NCI-H1105 treated with DMSO at 0.1 percent for 48 hours (cell line): ENCODE results near the gene ERMARD.

ENCODE experiments used
- DNase-seq: peaks from one replicate; lab custom pipeline; 2025; lab: John Stamatoyannopoulos, UW

Gene ERMARD

DNA sequence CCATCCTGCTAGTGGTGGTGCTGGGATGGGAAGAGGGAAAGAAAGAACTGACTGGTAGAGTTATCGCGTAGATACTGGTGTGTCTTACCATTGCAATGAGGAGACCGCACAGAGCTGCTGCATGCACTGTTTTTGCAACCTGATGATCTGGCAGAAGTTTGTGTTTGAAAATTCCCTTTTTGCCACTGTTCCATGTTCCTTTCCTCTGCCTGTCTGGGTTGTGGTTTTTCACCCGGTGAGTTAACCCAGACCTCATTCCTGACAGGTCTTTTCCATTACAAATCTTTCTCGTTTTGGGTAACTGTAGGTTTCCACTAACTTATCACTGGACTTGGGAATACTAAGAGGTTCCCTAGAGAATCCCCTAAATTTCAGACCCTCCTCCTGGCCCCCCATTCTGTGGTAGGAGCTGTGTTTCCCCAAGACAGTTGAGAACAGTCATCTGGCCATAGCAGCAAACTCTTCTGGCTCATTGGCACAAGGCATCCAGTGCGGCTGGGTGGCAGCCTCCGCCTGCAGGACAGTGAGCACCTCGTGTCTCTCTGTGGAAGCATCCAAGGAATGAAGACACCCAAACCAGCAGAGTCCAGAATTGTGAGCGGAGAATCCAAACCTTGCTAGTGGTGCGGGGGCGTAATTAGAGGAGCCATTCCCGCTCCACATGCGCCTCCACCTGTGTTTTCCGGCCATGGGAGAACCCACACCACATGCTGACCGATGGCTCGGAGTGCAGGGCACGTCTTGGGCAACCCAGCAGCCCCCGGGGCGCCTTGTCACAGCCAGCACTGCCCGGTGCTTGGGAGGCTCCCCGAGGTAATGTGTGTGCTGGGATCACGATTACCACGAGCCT, 32.8 kb downstream of the ERMARD start:
- no peak for DNase-seq

DNA sequence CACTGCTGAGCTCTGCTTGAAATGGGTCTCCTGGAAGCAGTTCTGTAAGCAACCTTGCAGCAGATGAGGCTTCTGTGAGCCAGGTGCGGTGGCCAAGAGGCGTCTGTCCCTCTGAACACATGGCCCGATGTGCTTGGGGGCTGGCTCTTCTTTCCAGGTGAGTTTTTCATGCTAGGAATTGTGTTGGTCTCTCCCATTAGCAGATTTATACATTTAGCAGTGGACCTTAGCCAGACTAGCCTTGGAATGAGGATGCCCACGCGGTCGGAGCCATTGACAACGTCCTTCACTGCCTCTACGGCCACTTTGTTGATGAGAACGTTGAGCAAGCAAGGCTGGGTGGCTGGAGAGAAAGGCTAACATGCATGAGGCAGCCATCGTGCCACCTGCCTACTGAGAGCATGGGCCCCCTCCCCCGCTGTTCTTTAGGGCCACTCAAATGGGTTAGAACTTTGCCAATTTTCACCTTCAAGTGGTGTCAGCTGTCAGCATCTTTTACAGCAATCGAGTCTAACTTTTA, 33.5 kb downstream of the ERMARD start:
- peak; percentile 21 for DNase-seq

- no peak for DNase-seq
Observed at GRCh38 chr6:169785566-169785965, 34.1 kb downstream of the ERMARD start.

DNA sequence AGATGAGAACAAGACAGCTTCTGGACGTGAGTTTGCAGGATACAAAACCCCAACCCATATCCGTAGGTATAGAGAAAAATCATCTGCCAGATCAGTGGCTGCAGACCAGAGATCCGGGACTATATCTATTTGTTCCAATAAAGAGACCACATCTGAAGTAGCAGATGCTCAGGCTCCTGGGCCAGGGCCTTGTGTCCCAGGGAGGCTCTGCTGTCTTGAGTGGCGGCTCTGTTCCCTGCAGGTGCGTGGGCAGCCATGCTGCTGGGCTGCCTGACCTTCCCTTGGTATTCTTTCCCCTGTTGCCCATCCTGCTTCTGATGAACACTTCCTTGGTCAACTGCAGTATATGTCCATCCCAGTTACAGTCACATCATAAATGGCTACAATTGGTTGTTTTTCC, 34.9 kb downstream of the ERMARD start:
- no peak for DNase-seq

GRCh38 chr6:169787797-169788196, 36.4 kb downstream of the ERMARD start:
- no peak for DNase-seq

DNA sequence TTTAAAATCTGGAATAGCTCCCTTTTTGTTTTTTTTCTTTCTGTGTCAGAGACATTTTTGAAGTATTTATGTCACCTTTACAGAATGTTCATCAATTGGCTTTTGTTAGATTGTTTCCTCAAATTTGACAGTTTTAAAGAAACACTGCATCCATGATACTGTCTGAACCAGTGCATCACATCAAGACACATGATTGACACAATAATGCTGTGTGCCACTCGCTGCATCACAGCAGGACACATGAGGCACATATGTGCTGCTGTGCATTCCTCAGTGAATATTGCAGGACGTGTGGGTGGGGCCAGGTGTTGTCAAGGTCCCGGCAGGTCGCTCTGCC, 37.4 kb downstream of the ERMARD start:
- DNase-seq, result no peak

DNA sequence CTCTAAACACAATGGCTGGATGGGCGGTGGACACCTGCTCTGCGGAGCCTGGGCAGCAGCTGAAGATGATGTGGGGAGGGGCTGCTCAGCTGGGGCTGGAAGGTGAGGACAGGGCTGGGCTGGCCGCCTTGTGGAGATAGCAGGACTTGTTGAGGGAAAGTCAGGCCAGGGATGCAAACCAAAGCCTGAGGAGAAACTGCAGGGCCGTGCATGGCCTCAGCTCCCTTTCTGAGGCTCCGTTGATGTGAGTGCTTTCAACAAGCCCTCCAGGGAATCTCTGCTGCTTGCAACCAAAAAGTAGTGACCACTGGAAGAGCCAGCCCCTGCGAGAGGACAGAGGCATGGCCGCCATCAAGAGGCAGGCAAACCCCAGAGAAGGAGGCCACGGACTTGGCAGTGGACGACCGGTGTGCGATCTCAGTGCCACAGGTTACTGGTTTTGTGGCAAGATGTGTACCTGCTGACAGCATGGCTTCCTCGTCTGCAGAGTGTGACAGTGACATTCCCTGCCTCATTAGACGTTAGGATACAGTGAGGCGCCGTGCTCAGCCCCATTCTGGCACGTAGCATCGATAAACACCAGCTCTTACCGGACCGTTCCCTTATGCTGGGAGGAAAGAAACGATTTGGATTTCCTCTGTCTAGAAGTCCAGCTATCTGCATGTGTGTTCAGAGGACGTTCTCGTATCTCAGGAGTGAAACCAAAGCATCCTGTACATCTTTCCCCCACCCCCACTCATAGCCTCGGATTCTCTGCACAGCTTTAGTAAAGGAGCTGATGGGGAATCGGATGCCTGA, 37.9 kb downstream of the ERMARD start:
- no peak for DNase-seq

DNA sequence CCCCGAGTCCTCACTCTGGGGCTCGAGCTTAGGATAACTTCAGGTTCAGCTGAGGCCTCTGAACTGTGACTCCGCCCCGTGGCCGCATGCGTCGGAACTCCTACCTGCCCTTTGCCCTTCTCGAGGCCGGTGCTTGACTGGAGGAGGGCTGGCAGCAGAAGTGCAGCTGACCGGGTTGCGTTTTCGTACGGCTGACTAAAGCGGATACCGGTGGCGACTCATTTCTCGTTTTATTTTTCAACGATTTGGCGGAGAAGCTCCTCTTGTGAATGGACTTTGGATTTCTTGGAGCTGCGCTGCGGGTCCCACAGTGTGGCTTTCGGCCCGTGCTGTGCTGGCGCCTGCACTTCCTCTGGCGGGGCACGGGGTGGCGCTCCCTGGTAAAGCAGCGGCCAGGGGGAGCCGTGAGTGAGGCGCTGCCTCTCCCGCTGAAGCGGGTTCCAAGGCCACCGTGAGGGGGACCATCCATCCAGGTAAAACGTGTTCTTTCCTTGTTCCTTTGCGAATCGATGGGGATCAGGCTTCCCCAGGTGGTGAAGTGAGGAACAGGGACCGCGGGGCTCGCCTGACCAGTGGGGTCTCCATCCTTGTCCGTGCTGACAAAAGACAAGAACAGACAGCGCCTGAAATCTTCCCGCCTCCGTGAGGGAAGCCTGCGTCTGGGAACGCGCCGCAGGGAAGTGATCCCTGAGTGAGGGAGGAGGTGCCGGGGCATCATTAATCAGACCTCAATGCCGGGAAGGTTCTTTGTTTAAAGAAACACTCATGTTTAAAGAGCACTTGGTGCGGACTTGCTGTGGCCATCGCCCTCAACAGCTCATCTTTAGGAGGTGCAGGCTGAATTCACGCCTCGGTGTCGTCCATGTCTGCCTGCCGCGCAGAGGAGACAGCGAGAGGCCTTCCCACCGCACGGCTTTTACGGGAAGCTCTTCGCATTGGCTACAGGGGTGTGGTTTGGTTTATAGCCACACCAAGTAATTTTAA, 38.8 kb downstream of the ERMARD start:
- peak; percentile 93 for DNase-seq

DNA sequence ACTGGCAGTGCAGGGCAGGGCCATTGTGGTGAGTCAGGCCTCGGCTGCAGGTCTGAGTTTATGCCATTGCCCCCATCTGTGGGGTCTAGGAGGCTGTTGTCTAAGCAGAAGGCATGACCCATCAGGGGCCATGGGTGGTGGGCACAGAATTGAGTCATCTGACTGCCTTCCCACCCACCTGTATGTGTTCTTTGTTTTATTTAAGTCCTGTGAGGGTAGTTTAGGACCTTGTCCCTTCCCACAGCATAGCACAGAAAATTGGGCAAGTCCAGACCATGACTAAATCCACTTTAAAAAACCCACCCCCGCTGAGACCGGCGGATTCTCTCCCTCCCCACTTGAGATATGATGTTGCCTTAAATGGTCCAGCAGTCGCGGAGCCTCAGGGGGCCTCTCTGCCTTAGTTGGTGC, 40.3 kb downstream of the ERMARD start:
- no peak for DNase-seq

DNA sequence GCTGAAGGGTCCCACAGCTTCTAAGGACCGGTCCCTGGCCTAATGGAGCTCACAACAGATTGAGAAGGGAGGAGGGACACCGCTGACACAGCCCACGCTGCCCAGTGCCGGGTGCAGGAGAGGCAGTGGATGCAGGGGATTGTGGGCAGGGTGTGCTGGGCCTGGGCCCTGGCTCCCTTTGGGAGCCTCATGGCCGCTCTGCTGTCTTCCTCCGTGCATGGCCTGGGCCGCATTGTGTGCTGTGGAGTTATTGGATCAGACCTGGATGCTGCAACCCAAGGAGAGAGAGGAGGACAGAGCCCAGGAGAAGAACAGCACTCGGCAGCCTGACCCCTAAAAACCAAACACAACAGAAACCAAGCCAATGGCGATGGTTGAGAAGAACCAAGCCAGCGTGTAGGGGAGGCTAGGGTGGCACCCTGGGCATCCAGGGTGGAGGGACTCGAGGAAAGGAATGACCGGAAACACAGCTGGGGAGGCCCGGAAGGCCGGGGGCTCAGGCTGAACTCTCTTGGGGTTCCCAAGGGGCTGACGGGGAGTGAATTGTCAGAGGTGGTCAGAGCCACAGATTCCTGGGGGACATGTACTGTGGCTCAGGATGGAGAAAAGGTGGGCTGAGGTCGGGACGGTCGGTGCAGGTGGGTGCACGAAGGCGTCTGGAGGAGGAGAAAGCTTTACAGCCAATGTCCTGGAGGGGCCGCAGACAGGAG, 41.0 kb downstream of the ERMARD start:
- no peak for DNase-seq

DNA sequence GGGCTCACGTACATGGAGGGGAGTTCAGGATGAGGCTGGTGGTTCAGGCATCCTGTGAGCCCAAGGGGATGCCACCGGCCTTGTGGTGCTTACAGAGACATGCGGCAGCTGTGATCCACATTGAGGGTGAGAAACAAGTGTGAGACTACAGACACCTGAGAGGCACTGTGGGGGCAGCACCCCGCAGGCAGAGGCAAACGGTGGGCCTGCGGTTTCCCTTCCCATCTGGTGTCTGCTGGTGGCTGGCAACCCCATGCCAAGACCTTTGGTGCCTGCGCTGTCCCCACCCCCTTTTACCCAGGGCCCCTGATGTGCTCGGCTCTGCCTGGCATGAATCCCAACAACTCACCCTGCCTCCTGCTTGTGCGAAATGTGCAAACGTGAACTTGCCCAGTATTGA, 42.0 kb downstream of the ERMARD start:
- DNase-seq, result peak; percentile 54

- DNase-seq, result peak; percentile 97
Observed at GRCh38 chr6:169794317-169795055, 43.1 kb downstream of the ERMARD start.

DNA sequence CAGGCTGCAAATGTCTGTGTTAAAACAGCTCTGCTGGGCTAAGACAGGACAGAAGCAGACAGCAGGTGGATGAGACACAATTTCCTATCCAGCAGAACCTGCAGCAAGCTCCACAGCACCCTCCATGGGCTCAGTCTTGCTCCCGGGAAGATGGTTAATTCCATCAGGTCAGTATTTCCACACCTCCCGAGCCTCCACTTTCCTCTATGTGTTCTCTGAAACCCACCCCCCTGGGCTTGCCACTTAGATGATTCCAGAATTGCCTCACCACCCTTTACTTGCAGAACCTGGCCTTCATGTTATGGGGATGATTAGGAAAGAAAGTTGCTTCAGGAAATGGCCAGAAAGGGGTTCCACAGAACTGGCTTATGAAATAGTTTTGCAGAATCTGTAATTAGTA, 43.8 kb downstream of the ERMARD start:
- DNase-seq, result no peak

DNA sequence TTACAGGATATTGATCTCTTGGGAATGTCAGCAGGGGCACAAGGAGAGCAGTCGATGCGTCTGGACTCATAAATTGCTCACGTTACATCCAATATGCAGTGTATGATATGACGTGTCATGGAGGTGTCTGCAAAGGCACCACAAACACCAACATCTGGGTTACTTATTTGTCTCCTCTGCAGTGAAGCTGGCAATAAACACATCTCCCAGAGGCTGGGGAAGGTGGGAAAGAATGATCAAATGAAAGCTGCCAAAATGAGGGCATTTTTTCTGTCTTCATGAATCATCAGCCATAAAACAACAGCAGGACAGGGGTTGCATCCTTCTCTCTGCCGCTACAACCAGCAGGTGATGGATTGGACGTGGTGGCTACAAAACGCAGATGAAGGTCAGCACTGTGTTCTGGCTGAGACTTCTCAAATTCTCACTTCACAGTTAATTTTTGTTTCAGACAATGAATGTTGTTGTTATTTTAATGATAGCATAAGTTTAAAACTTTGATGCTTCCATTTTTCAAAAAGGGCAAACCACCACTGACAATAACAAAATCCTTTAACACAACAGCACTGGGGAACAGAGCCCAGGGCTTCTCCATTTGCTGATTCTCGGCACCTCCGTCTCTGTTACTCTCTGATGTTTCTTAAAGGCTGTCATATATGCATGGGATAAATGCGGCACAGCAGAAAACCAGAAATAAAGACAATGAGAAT, 47.5 kb downstream of the ERMARD start:
- no peak for DNase-seq

- DNase-seq, result no peak
Observed at GRCh38 chr6:169799474-169799926, 48.1 kb downstream of the ERMARD start.

- DNase-seq, result no peak
Observed at GRCh38 chr6:169800116-169800667, 48.8 kb downstream of the ERMARD start.

DNA sequence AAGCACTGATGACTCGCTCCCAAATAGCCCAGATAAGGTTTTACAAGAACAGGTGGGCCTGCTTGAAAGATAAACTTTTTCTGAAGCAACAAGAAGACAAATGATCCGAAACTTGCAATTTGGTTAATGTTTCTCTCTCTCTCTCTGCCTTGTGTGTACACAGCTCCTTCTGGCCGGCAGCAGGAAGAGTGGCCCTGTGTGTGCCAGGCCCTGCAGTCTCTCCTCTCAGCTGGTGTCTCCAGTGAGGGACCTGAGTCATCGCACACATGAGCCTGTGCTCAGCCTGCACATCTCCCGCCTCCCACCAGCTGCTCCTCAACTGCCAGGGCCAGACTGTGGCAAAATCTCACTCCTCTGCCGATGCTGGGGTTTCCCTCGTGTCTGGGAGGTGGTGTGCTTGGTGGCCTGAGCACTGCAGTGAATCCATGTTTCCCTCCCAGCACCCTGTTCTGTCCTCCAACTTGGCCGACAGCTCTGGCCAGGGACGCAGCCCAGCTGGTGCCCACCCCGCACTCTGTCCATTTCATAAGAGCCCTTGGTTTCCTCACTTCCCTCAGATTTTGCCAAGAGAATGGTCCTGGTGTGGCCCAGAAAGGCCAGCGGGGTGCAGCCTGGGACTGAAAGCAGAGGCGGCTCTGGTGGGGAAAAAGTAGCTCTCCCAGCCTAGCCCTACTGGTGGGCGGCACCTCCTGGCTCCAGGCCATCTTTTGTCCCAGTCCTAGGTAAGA, 49.4 kb downstream of the ERMARD start:
- no peak for DNase-seq

DNA sequence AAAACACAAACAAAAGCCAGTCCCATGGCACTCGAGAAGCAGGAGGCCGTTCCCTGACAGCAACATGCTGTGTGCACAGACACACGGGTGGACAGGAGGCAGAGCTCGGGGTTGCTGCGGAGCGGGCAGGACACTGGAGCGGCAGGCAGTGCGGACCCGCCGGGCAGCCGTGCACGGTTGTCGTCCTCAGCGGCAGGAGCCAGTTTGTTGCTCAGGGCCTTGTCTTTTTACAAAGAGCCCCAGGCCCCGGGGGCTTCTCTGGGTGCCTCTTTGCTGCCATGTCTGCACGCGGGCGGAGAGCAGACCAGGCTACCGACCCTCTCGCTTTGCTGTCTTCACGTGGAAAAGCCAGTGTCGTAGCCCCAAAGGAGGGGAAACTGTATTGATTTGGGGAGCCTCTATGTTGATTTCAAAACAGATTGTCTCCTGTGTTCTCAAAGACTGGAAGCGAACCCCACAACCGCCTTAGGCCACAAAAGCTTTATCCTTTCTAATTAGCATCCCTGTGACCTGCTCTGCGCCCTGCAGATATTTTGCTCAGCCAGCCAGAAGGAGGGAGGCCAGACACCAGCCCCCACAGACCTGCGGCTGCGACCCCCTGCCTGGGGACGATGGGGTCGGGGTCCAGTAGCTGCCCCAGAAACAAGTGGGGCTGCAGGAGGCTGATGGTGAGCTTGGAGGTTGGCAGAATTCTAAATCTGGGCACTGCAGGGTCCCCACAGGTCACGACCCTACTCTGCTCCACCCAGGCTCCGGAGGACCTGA, 50.2 kb downstream of the ERMARD start:
- no peak for DNase-seq
